Suppressor macrophage treated with lipopolysaccharide for 4 hours (primary cell): ENCODE measurements around the gene PERCC1.

Source experiments
- DNase-seq: peaks from one replicate; pipeline ENCODE4 v3.0.0-alpha.2; 2020

PERCC1 gene

DNA sequence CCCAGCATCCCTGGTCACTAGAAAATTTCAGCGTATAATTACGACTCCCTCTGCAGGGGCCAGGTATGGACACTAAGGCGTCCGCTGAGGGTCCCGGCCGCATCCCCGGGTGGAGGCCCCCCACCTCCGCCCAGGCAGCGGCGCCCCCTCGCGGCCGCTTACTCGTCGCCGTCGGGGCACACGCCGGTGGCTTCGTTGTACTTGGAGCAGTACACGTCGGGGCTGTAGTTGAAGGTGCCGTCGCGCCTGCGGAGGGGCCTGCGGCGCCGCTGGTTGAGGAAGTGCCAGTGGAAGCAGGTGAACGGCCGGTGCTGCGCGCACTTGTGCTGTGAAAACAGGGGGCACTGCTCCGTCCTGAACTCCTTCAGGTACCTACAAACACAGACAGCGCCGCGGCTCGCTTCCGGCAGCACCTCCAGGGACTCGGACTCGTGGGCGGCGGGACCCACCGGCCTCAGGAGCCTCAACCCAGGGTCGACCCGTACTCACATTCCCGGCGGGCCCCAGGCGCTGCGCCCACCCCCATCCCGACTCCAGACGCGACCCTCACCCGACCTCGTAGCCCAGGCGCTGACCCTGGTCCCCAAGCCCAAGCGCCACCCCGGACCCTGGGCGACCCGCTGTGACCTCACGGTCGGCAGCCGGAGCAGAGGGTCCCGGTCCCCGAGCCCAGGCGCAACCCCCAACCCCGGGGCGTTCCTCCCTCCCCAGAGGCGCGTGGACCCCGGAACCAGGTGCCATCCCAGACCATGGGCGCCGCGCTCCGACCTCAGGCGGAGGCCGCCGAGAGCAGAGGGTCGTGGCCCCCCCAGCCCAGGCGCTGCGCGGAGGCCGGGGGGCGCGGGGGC, 17.0 kb upstream of the PERCC1 start:
- peak; percentile 64 for DNase-seq

DNA sequence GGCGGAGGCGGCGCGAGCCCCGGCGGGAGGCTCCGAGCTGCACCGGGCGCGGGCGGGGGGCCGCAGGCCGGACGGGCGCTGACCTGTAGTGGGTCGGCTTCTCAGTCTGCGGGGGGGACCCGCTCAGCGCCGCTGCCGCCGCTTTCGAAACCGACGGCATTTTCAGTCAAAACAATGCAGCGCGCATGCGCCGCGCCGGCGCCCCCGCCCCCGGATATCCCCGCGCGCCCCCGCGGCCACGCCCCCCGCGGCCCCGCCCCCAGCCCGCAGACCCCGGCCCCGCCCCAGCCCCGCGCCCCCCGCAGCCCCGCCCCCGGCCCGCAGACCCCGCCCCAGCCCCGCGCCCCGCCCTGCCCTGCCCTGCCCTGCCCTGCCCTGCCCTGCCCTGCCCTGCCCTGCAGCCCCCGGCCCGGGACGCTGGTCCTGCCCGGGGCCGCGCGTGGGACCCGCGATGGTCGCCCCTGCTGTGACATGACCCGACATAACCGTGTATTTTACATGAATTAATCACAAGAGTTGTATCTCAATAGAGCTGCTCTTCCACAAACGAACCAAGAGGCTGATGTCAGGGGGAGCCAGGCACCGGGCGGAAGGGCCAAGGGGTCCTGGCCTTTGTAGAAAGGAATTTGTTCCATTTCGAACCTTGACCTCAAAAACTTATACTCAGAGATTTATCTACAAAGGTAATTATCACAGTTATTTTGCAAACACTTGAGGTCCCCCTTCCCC, 16.2 kb upstream of the PERCC1 start, which contains the start of gene UNKL:
UNKL (minus strand) TSS at position 173 of the 729 bp plus-strand sequence; CDS start at position 160, 13 bp downstream.
- DNase-seq, result peak; percentile 84

DNA sequence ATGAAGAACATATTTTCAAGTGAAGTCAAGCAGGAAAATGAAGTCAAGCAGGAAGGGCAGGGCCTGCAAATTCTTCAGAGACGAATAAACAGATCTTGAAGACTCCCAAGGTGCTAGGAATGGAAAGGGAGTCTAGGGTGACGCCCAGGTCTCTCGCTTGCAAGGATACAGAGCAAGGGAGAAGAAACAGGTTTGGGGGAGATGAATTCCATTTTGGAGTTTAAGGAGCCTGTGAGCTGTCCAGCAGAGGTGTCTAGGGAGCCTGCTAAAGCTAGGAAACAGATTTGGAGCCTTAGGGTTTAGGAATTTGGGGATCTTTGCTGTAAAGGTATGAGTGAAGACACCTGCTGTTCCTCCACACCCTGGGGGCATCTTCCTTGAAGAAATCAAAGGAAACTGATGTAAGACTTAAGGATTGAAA, 14.3 kb upstream of the PERCC1 start:
- no peak for DNase-seq

DNA sequence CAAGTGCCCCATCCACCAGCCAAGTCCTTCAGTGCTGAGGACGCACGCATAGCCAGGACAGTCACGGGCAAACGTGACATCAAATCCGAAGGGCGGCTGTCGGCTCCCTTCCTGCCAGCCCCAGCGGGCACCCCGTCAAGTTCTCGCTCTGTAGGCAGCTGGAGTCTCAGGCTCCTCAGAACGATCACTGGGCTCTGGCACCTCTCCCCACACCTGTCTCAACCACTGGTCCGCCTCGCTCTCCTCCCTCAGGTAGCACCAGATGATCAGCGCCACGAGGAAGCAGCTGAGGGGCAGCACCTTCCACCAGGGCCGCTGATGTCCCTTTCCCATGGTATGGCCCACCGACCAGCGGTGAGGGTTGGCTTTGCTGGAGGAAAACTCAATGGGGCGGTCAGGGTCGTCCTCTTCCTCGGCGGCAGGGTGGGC, 10.8 kb upstream of the PERCC1 start:
- no peak for DNase-seq

DNA sequence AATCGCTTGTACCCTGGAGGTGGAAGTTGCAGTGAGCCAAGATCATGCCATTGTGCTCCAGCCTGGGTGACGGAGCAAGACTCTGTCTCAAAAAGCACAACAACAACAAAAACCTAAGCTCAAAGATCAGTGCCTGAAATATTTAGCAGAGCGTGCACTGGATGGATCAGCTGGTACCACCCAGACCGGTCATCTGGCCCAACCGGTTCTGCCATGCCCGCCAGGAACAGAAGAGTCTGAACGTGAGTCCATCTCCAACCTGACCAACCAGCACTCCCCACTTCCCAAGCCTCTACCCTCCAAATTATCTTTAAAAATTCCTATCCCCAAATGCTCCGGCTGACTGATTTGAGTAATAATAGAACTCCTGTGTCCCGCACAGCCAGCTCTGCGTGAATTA, 8.8 kb upstream of the PERCC1 start:
- DNase-seq, result no peak

DNA sequence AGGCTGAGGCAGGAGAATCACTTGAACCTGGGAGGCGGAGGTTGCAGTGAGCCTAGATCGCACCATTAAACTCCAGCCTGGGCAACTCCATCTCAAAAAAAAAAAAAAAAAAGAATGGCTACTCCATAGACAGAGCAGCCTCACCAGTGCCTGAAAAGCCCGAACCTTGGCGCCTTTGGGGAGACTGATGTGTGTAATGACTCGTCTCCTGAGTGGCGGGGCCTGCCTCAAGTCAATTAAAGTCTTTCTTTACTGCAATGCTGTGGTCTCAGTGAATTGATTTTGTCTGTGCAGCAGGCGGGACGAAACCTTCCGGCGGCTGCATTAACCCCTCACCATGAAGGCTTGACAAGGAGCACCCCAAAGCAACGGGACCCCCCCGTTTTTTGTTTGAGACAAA, 6.8 kb upstream of the PERCC1 start:
- DNase-seq, result no peak

DNA sequence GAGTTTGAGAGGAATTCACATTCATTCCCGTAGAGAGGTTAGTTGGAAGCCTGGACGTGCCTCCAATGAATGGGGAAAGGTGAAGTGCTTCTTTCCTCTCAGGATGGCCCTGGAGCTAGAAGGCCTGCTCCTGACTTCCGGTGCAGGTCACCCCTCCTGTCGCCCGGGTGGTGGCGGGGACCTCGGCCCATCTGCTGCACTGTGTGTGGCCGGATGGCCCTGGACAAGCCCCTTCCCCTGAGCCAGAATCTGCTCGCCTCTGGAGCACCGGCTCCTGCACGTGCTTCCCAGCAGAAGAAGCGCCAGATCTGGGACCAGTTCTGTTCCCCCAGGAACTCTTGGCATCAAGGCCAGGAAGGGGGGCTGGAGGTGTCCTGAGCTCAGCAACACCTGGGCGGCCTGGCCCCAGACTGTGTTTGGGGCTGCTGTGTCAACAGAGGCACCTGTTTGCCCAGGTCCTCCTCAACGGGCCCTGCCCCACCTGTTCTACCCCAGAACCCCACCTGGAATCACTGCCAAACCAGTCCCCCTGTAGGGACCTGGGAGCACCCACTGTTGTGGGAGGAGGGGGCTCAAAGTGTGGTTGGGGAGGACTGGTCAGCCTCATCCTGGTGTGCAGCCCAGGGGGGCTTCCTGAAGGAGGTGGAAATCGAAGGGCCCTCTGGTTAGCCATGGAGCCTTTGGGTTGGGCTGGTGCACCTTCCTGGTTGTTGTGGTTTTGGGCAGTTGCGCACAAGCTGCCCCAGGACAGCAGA, 5.1 kb upstream of the PERCC1 start:
- DNase-seq, result no peak

DNA sequence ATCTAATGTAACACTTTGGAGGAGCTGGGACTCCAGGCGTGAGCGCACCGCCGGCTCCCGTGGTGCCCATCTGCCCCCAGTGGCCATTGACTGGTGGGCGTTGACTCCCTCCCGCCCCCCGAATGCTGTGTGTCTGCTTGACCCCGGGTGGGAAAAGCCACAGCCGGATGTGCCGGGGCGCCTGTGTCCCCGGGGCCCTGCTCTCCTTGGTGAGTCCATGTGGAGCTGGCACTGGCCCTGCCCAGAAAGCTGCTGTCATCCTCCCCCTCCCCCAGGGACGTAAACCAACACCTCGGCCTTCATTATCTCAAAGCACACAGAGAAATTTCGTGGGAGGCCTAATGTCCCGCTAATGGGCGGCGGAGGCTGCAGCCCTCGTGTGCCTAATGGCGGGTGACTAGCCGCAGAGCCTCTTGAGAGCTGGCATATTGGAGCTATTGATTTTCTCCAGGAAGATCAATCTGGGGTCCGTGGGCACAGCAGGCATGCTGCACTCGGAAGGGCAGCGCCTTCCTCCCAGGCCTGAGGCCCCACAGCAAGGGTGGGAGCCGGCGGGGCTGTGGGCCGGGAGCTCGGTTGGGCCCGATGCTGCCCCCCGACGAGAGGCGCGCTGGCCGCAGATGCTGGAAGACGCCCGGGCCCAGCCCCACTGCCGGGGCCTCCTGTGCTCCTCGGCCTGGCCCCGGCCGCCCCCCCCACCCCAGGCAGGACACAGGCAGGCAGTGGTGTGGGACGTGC, 4.0 kb upstream of the PERCC1 start:
- no peak for DNase-seq

DNA sequence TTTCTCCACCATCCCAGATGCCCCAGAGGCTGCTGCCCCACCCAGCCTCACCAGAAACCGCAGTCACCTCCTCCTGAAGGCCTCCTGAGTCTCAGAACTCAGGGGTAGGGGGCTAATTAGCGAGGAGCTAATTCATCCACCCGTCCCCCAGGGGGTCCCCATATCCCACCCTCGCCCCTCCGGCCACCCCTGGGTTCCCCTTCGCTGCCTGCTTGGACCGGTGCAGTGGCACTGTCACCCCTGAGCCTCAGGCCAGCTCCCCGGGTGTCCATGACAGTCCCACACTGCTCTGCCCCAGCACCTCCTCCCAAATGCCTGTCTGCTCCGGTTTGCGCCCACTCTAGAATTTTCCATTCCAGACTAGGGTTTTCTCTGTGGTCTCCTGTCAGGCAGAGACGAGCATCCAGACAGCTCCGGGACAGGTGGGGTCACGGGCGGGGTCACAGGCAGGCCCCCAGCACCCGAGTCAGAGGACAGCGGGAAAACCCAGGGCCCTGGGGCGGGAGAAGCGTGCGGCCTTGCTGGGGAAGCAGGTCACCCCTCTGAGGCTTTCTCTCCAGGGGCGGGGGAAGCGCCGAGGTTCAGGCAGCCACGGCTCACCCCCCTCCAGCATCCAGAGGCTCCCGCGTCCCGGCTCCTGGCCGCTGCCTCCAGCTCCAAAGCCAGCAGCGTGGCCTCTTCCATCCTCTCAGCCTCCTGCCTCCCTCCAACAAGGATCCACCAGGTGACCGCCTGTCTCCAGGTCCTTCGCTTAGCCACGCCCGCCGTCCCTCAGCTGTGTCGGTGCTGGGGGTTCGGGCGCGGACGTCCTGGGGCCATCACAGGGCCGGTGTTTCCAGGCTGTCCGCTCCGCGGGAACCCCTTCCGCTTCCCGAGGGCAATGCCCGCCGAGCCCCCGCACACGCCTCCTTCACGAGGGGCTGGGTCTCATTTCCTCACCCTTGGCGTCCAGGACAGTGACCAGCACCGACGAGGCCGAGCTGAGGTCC, 3.1 kb upstream of the PERCC1 start:
- DNase-seq, result no peak

DNA sequence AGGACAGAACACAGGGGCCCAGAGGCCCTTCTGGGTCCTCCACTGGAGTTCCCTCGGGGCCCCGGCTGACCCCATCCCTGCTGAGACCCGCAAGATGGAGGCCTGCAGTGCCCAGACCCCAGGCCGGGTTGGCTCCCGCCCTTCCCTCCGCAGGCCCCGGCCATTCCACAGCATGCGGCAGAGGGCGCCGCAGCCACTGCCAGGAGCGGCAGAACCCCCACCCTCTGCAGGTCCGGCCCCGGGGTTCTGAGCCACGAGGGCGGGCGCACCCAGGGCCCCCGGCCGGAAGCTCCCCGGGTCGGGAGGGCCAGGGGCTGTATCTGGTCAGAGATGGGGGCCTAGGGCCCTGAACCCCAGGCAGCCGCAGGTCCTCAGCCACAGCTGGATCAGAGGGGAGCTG, 2.4 kb upstream of the PERCC1 start:
- DNase-seq, result peak; percentile 53

DNA sequence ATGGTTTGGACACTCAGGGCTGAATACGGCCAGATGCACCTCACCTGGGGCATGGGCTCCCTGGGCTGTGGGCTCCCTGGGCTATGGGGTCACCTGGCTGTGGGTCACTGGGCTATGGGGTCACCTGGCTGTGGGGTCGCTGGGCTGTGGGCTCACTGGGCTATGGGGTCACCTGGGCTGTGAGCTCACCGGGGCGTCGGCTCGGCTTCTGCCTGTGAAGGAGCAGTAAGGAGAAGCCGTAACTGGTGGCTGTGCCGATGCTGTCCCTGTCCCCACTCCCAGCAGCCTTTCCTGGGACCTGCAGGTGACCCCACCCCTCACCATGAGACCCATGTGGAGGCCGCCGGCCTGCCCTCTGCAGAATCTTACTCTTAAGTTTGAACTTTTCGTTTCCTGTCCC, 1.9 kb upstream of the PERCC1 start:
- DNase-seq, result no peak

DNA sequence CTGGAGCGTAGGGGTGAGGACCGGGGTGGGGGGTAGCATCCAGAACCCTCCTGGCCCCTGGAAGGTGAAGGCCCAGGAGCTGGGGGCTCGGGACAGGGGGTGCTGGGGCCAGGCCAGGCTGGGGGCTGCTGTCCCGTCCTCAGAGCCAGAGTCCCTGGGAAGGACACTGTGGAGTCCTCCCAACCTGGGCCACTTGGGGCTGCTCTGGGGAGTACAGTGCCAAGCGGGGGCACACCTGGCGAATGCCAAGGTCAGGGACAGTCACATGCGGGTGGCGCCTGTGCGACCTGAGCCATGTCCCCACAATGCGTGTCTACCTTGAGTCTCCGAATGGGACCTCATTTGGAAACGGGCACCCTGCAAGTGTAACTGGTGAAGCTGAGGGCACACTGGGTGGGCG, 1.2 kb upstream of the PERCC1 start:
- no peak for DNase-seq

DNA sequence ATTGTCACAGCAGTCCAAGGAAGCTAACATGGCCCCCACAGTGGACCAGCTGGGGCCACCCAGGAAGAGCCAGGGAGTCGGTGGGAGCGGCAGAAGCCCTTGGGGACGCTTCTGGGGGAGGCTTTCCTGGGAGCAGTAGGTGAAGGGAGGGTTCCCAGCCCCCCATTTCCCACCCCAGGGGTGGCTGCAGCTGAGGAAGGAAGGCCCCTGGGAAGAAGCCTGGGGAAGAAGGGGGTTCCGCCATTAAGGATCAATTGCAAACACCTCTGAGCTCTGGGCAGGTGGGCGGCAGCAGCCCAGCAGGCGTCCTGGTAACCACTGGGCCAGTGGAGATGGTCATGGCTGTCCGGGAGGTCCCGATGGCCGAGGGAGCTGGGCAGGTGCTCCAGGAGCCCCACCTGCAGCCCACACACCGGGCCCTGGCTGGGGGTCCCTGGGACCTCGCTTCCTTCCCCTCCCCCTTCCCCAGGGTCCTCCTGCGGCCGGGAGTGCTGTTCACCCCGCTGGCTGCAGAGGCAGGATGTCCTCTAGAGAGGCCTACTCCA, 592 bp upstream of the PERCC1 start:
- no peak for DNase-seq

DNA sequence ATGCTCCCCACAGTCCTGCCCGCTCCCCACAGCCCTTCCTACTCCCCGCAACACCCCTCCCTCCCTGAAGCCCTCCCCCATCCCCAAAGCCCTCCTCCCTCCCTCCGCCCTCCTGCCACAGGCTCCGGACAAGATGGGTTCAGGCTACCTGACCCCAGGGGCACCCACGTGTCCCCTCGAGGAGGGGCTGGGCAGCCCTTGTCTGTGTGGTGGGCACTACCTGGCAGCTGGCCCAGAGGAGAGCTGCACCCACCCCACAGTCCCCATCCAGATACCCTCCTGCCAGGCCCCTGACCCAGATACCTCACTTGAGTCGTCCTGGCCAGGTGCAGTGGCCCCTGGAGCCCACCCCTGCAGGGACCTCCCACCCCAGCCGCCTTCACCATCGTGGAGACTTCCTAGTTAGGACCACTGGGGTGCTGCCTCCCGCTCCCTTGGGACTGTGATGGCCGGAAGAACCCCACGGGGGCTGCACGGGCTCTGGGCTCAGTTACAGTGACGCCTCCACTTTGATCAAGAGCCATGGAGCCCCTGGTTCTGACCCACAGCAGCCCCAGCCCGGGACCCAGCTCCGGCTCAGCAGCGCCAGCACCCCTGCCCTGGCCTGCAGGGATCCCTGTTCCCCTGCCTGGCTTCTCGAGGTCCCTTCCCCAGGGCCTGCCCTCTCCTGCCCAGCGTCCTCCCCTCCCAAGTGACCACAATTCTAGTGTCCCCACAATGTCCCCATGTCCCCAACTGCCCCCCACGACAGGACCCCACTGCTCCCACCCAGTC, 806 bp downstream of the PERCC1 start:
- no peak for DNase-seq

DNA sequence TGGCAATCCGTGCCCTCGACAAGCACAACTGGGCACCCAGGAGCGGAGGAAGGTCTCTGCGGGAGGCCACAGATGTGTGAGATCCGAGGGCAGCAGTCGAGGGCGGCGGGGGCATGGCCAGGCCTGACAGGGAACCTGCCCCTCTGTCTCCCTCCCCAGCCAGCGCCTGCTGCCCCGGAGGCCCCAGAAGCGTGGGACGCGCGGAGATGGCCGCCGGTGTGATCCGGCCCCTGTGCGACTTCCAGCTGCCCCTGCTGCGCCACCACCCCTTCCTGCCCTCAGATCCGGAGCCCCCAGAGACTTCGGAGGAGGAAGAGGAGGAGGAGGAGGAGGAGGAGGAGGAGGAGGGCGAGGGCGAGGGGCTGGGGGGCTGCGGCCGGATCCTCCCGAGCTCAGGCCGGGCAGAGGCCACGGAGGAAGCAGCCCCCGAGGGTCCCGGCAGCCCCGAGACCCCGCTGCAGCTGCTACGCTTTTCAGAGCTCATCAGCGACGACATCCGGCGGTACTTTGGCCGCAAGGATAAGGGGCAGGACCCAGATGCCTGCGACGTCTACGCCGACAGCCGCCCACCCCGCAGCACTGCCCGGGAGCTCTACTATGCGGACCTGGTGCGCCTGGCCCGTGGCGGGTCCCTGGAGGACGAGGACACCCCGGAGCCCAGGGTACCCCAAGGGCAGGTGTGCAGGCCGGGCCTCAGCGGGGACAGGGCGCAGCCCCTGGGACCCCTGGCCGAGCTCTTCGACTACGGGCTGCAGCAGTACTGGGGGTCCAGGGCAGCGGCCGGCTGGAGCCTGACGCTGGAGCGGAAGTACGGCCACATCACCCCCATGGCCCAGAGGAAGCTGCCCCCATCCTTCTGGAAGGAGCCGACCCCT, 1.7 kb downstream of the PERCC1 start:
- DNase-seq, result no peak

DNA sequence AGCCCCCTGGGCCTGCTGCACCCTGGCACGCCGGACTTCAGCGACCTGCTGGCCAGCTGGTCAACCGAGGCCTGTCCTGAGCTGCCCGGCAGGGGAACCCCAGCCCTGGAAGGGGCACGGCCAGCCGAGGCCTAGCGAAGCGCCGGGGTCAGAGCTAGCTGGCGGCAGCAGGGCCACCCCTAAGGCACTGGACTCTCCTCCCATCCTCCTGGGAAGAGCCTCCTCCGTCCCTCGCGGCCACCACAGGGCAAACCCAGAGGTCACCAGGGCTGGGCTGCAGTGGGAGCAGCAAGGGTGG, 2.3 kb downstream of the PERCC1 start:
- no peak for DNase-seq

DNA sequence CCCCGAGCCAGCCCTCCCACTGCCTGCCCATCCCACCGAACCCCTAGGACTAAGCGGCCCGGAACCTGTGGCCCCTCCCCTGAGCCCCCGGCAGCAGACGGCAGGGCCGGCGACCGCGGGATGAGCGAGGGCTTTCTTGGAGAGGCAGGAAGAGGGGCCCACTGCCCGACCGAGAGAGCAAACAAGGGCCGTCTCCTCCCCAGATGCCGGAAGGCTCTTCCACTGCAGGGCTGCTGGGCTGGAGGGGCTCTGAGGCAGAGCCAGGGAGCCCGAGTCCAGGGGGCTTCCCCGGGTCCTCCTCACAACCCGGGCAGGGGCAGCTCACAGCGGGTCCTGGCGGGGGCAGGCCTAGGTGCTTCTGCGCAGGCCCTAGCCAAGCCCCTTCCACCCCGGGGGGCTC, 2.9 kb downstream of the PERCC1 start:
- DNase-seq, result no peak

DNA sequence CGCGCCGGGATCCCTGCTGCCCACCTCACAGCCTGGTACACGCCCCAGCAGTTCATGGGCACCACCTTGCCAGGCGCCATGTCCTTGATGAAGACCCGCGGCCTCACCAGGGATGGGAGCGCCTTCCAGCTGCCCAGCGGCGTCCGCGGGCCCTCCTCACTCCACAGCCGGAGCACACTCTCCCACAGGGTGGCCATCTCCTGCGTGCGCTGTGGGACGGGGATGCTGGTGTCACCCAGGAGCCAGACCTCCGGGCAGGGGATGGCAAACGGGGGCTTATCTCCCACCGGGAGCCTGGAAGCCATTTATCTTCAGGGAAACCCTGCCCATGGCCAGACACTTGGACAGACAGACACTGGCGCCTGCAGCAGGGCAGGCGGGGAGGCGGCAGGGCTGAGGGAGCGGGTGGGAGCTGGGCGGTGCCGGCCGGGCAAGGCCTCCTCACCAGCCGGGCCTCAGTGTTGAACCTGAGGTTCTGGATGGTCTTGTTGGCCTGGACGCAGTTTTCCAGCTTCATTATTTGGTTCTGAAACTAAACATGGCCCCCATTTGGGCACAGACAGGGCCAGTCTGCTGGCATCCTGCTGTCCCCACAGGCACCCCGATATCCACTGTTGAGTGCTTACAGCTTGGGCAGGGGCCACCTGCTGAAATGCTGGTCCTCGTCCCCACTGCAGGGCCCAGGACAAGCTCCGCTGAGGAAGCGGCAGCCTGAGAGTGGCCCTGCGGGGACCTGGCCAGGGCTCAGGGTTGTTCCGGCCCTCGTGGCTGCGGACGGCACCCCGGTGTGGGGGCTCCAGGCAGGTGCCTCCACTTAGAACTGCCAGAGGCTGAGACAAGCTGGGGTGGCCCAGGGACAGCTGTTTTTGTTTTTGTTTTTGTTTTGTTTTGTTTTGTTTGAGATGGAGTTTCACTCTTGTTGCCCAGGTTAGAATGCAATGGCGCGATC, 4.0 kb downstream of the PERCC1 start:
- DNase-seq, result no peak
